IMR-90 (cell line): Measurements from ENCODE around the gene MRPL44. TPM values are rescaled to one million over a fixed set of nuclear protein-coding genes. Genes with fewer than 3 reads are reported as not detected.
A peak's percentile ranks its signal among the peaks of the same experiment; 100 is the strongest.

Experiments used
- ATAC-seq: fragments of 200-7000 bp; cut with Tn5 transposase; 2 replicates; pipeline ENCODE4 v1.9.1; 2020; ENCODE audit warnings: low read depth, mild to moderate bottlenecking, moderate library complexity
- BruUV-seq: library from RNA; stranded (reverse); fragments of 400-500 nt; replicated peaks from 2 replicates; lab custom pipeline; 2021; lab: Mats Ljungman, UMichigan
- CTCF ChIA-PET: fragments of 300-600 bp; formaldehyde crosslinking; extraction: SDS; loops from one replicate; lab custom pipeline; 2021; ENCODE audit warnings: antibody characterized with exemption; lab: Yijun Ruan, JAX
- POLR2A ChIA-PET: fragments of 300-600 bp; sonication (Branson Sonifier 250); formaldehyde crosslinking; loops from one replicate; lab custom pipeline; 2022; ENCODE audit warnings: antibody characterized with exemption; ENCODE audit not compliant: unreplicated experiment; lab: Charles Lee
- DNase-seq: peaks from one replicate; pipeline ENCODE4 v3.0.0; 2013
- H2AFZ ChIP-seq: replicated peaks from 2 replicates; pipeline ENCODE3; 2013; ENCODE audit warnings: low read length, mild to moderate bottlenecking; ENCODE audit not compliant: poor library complexity
- H2AK5ac ChIP-seq: 2 replicates; pipeline ENCODE4 v1.6.1; 2013; ENCODE audit warnings: low read depth, low read length, inconsistent platforms
- H2AK9ac ChIP-seq: replicated peaks from 2 replicates; pipeline ENCODE3; 2013; ENCODE audit warnings: mild to moderate bottlenecking, low read depth, low read length, moderate library complexity; ENCODE audit not compliant: poor library complexity
- H2BK120ac ChIP-seq: 2 replicates; pipeline ENCODE4 v1.6.1; 2013; ENCODE audit warnings: low read depth, low read length, inconsistent platforms
- H2BK15ac ChIP-seq: 3 replicates; pipeline ENCODE4 v1.6.1; 2013; ENCODE audit warnings: low read depth, low read length, inconsistent platforms
- H2BK20ac ChIP-seq: 2 replicates; pipeline ENCODE4 v1.6.1; 2013; ENCODE audit warnings: low read depth, mild to moderate bottlenecking, inconsistent platforms, low read length, moderate library complexity
- H2BK5ac ChIP-seq: 2 replicates; pipeline ENCODE4 v1.6.1; 2013; ENCODE audit warnings: mild to moderate bottlenecking, low read depth, low read length, inconsistent platforms; ENCODE audit not compliant: poor library complexity, severe bottlenecking
- H3K14ac ChIP-seq: replicated peaks from 2 replicates; pipeline ENCODE4 v1.6.1; 2013; ENCODE audit warnings: low read depth, low read length, inconsistent platforms
- H3K18ac ChIP-seq: 2 replicates; pipeline ENCODE4 v1.6.1; 2013; ENCODE audit warnings: low read depth, low read length, control low read depth
- H3K23ac ChIP-seq: 2 replicates; pipeline ENCODE4 v1.6.1; 2013; ENCODE audit warnings: low read depth, low read length, inconsistent platforms
- H3K27ac ChIP-seq: 2 replicates; pipeline ENCODE4 v1.5.1; 2013; ENCODE audit warnings: mild to moderate bottlenecking, control low read depth, low read length; ENCODE audit not compliant: insufficient read depth
- H3K27me3 ChIP-seq: 2 replicates; pipeline ENCODE4 v1.6.1; 2013; ENCODE audit warnings: low read length; ENCODE audit not compliant: control insufficient read depth, insufficient read depth
- H3K36me3 ChIP-seq: 2 replicates; pipeline ENCODE4 v1.6.1; 2013; ENCODE audit warnings: low read length, mixed read lengths; ENCODE audit not compliant: control insufficient read depth, insufficient read depth
- H3K4ac ChIP-seq: 2 replicates; pipeline ENCODE4 v1.6.1; 2013; ENCODE audit warnings: low read depth, low read length, inconsistent platforms
- H3K4me1 ChIP-seq: 2 replicates; pipeline ENCODE4 v1.6.1; 2013; ENCODE audit warnings: low read length, mixed read lengths; ENCODE audit not compliant: control insufficient read depth, insufficient read depth
- H3K4me2 ChIP-seq: 2 replicates; pipeline ENCODE4 v1.6.1; 2013; ENCODE audit warnings: low read depth, mild to moderate bottlenecking, control low read depth, low read length, moderate library complexity
- H3K4me3 ChIP-seq: 2 replicates; pipeline ENCODE4 v1.5.1; 2013; ENCODE audit warnings: low read depth, mild to moderate bottlenecking, control low read depth, low read length, moderate library complexity; ENCODE audit not compliant: insufficient read depth
- H3K56ac ChIP-seq: 2 replicates; pipeline ENCODE4 v1.6.1; 2013; ENCODE audit warnings: low read length, inconsistent platforms; ENCODE audit not compliant: insufficient read depth; ENCODE audit errors: extremely low read depth
- H3K79me1 ChIP-seq, 2 experiments: 2 replicates each; pipeline ENCODE4 v1.6.1; 2013; ENCODE audit warnings: low read length in 2 of 2, inconsistent platforms in 1 of 2, low read depth in 1 of 2
- H3K9ac ChIP-seq: 2 replicates; pipeline ENCODE4 v1.6.1; 2013; ENCODE audit warnings: low read depth, low read length, control low read depth
- H3K9me1 ChIP-seq: 2 replicates; pipeline ENCODE4 v1.6.1; 2013; ENCODE audit warnings: low read length, inconsistent platforms; ENCODE audit not compliant: insufficient read depth
- H3K9me3 ChIP-seq: 2 replicates; pipeline ENCODE4 v1.6.1; 2013; ENCODE audit warnings: low read length; ENCODE audit not compliant: control insufficient read depth, insufficient read depth
- H4K20me1 ChIP-seq: 2 replicates; pipeline ENCODE4 v1.6.1; 2013; ENCODE audit warnings: low read length, inconsistent platforms; ENCODE audit not compliant: insufficient read depth
- H4K5ac ChIP-seq: 2 replicates; pipeline ENCODE4 v1.6.1; 2013; ENCODE audit warnings: mild to moderate bottlenecking, low read depth, low read length, control low read depth
- H4K8ac ChIP-seq, 2 experiments: 2 replicates each; pipeline ENCODE4 v1.6.1; 2013; ENCODE audit warnings: low read depth in 2 of 2, low read length in 2 of 2, control low read depth in 1 of 2, inconsistent platforms in 1 of 2
- H4K91ac ChIP-seq: 2 replicates; pipeline ENCODE4 v1.6.1; 2013; ENCODE audit warnings: low read depth, low read length, inconsistent platforms; ENCODE audit not compliant: insufficient read depth
- MXI1 ChIP-seq: IDR thresholded peaks from 2 replicates; pipeline ENCODE4 v1.6.1; 2012; ENCODE audit warnings: low read depth, mild to moderate bottlenecking, low read length, moderate library complexity, borderline replicate concordance
- NFE2L2 ChIP-seq: fragments of 150-350 bp; IDR thresholded peaks from 2 replicates; pipeline ENCODE4 v1.6.1; 2016; ENCODE audit warnings: low read depth, mild to moderate bottlenecking, low read length
- WGBS, 2 experiments: methylation state at CpG; one replicate each; pipeline versions ENCODE4 v1.1.5 to v1.1.7; 2013; ENCODE audit warnings: missing lambda C conversion rate in 2 of 2; ENCODE audit not compliant: insufficient read length in 1 of 2; ENCODE audit errors: extremely low coverage in 2 of 2; 5-methylcytosine and 5-hydroxymethylcytosine counted together
- dilution Hi-C: fragments of 300-500 bp; cut with HindIII; formaldehyde crosslinking; loops from one replicate; pipeline ENCODE4 v1.14.3; 2018; ENCODE audit warnings: low sequenced_read_pairs; ENCODE audit not compliant: unreplicated experiment
- in situ Hi-C: fragments of 300-500 bp; cut with MboI; formaldehyde crosslinking; loops from 3 replicates; pipeline ENCODE4 v1.14.3; 2019; ENCODE audit warnings: low sequenced_read_pairs, inconsistent platforms, mixed read lengths
- intact Hi-C: fragments of 100-400 bp; cut with micrococcal nuclease; formaldehyde crosslinking; loops from 2 replicates; pipeline ENCODE4 v1.10.0; 2022
- polyA plus RNA-seq, 3 experiments: library from polyadenylated mRNA; depleted of rRNA; stranded (reverse); fragments of >200 nt; gene quantifications; 2 replicates each; pipeline ENCODE4 v1.2.3, GENCODE V29; 2012; ENCODE audit warnings: low replicate concordance in 1 of 3
- total RNA-seq: library from RNA; depleted of rRNA; stranded (reverse); fragments of >200 nt; gene quantifications from 2 replicates; pipeline ENCODE4 v1.2.3, GENCODE V29; 2012

The MRPL44 gene
- total and polyA plus RNA-seq, 2 of the 4 experiments (the other 2 are of a cell fraction) = 18.6 to 20.1 TPM

DNA sequence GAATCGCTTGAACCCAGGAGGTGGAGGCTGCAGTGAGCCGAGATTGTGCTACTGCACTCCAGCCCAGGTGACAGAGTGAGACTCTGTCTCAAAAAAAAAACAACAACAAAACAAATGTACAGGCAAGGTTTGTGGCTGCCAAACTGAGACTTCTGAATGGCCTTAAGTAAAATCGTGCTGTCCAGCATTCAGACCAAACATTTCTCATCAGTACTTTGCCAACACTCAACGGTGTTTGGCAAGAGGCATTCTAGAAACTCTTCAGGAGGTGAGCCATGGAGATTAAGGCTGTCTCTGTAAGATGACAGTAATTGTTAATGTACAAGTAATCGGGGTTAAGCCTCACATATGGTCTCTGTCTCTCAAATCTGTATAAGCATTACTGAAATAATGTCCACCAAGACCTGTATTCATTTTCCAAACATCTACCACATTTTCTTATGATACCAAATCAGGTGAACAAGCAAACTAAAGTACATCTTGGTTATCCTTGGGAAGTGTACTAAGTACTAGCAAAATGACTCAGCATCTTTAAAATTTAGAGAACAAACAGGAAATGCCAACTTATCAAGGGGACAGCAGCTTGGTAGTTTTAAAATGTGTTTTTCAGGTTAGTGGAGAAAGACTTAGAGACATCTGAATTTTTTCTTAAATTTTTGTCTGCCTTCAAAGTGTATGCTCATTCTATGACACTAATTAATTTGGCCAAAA, 52.5 kb downstream of the MRPL44 start:
- H2BK15ac ChIP-seq = peak overlapping the region; percentile 91; the same call in 2 of the 3 replicates
- H3K27me3 ChIP-seq = no peaks in the 10 kb centered on the region
- peak overlapping the region; percentile 79 for H2AK9ac ChIP-seq
- peak overlapping the region; percentile 73; the same call in 1 of the 2 replicates for H3K18ac ChIP-seq
- peak overlapping the region; percentile 59 to 73; a peak in 3 of 4 replicates for H4K8ac ChIP-seq
- peak overlapping the region; percentile 86 for H2BK5ac ChIP-seq
- H3K56ac ChIP-seq = no peak overlapping the region; the same call in 1 of the 2 replicates
- DNase-seq (peak; percentile 34), ATAC-seq (peak; percentile 61)
- peak overlapping the region; percentile 89 for H3K14ac ChIP-seq
- H3K23ac ChIP-seq = peak overlapping the region; percentile 54
- POLR2A ChIA-PET = no interaction called here
- no peaks in the 10 kb centered on the region for H4K20me1 ChIP-seq
- H3K9me1 ChIP-seq = peaks cover 4% of the 10 kb centered on the region; the same call in 1 of the 2 replicates
- H2BK120ac ChIP-seq = peak overlapping the region; percentile 93
- H3K4ac ChIP-seq = peak overlapping the region; percentile 79
- peak overlapping the region; percentile 87 for H4K91ac ChIP-seq
- peak overlapping the region; percentile 62; the same call in 1 of the 2 replicates for H4K5ac ChIP-seq
- H2BK20ac ChIP-seq = peak overlapping the region; percentile 96
- peak overlapping the region; percentile 14; the same call in 1 of the 2 replicates for H3K4me2 ChIP-seq
- in situ Hi-C loops = no loop called here
- H3K36me3 ChIP-seq = 0 out of 2 replicates have a peak, but pooled peaks cover 2% of the 10 kb centered on the region
- H3K79me1 ChIP-seq = peaks cover 3 to 18% of the 10 kb centered on the region in 2 experiments; a peak in 3 of 4 replicates
- H2AFZ ChIP-seq = no peak overlapping the region
- WGBS, 2 experiments = no CpG with 5 or more reads among the region's 5 CpGs
- no peaks in the 10 kb centered on the region for H3K9me3 ChIP-seq
- peaks cover 6% of the 10 kb centered on the region for H3K4me1 ChIP-seq
- H3K4me3 ChIP-seq = no peak overlapping the region
- dilution Hi-C loops = no loop called here
- H3K27ac ChIP-seq = peak overlapping the region; percentile 39
- 0 out of 2 replicates have a peak overlapping the region, but pooled peaks have one; percentile 66 for H2AK5ac ChIP-seq
- H3K9ac ChIP-seq = no peak overlapping the region
- CTCF ChIA-PET = no interaction called here
- intact Hi-C loops = no loop called here
- no TSS peak for BruUV-seq
- TF ChIP-seq MXI1 (no peak), NFE2L2 (peak; percentile 90)
